Fibroblast of the aortic adventitia (primary cell): ENCODE measurements around the gene STXBP5. TPM values are rescaled to one million over a fixed set of nuclear protein-coding genes. Genes with fewer than 3 reads are reported as not detected.

Source experiments
- DNase-seq: peaks from one replicate; pipeline ENCODE4 v3.0.0-alpha.2; 2010; ENCODE audit warnings: low read depth
- H3K4me3 ChIP-seq: 2 replicates; pipeline ENCODE4 v1.5.1; 2011; ENCODE audit warnings: low read depth, mild to moderate bottlenecking, control low read depth, low read length, moderate library complexity
- CTCF ChIP-seq: IDR thresholded peaks from 2 replicates; pipeline ENCODE4 v1.5.1; 2011; ENCODE audit warnings: mild to moderate bottlenecking, low read length, control low read depth, inconsistent platforms; ENCODE audit not compliant: insufficient read depth
- total RNA-seq: library from RNA; depleted of rRNA; stranded (reverse); fragments of >200 nt; gene quantifications from 2 replicates; pipeline ENCODE4 v1.2.3, GENCODE V29; 2012; ENCODE audit warnings: low replicate concordance

STXBP5 gene
- total RNA-seq, 1 donor, result 65.2 TPM

DNA sequence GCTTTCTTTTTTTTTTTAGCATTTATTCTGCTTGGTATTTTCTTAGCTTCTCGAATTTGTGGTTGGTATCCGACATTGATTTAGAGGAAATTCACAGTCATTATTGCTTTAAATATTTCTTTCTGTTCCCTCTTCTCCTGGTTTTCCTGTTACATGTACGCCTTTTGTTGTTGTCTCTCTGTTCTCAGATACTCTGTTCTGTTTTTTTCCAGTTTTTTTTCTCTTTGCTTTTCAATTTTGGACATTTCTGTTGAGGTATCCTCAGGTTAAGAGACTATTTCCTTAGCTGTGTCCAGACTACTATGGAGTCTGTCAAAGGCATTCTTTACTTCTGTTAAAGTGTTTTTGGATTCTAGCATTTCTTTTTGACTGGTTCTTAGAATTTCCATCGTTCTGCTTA is 17.5 kb downstream of the STXBP5 start:
- TF ChIP-seq CTCF, result no peak
- no peak for DNase-seq
- no peak overlapping the region for H3K4me3 ChIP-seq

- H3K4me3 ChIP-seq, result no peak overlapping the region
- TF ChIP-seq CTCF, result peak; percentile 61
- DNase-seq, result peak; percentile 51
Measured at GRCh38 chr6:147222160-147222838, 18.1 kb downstream of the STXBP5 start.

GRCh38 chr6:147223736-147224135 is 19.5 kb downstream of the STXBP5 start:
- no peak overlapping the region for H3K4me3 ChIP-seq
- no peak for TF ChIP-seq CTCF
- DNase-seq, result no peak

GRCh38 chr6:147226163-147226724 is 22.0 kb downstream of the STXBP5 start:
- TF ChIP-seq CTCF, result no peak
- DNase-seq, result no peak
- no peak overlapping the region for H3K4me3 ChIP-seq

GRCh38 chr6:147226877-147227276 is 22.7 kb downstream of the STXBP5 start:
- TF ChIP-seq CTCF, result no peak
- H3K4me3 ChIP-seq, result no peak overlapping the region
- no peak for DNase-seq

DNA sequence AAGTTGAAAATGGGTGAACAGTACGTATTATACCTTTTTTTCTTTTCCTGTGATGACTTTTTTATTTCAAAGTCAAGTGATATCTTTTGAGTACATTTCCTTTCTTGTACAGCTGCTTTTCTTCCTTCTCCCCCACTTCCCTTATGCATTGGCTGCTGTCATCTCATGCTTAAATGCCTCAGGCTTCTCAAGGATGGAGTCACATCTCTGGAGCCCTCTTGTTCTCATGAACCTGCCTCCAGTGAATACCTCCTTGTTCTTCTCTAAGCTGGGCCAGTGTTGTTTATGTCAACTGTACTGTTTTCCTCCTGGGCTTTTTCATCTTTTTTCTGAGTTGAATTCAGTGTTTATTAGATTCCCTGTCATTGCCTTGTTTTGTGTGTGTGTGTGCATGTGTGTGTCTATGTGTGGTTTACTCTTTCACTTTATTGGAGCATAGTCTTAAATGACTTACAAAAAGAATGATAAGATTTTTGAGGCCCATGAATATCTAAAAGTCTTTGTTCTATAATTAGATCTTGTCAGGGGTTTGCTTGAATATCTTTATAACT is 23.6 kb downstream of the STXBP5 start:
- no peak for DNase-seq
- no peak overlapping the region for H3K4me3 ChIP-seq
- TF ChIP-seq CTCF, result no peak
